A549 (cell line): Measurements from ENCODE around the gene BMPR2.
"Not testable (repeated sequence)": the region's sequence is repeated elsewhere in the genome, so short reads cannot be mapped to it uniquely, and the experiment has no call there.

Experiments used
- BHLHE40 ChIP-seq: IDR thresholded peaks from 2 replicates; pipeline ENCODE4 v1.6.1; 2012; ENCODE audit warnings: low read depth, low read length, inconsistent platforms
- CEBPB ChIP-seq, 2 experiments: fragments of >200 bp in 1 of 2; sonication (Bioruptor Twin) in 1 of 2; formaldehyde crosslinking in 1 of 2; IDR thresholded peaks; 2 replicates each; pipeline ENCODE4 v1.6.1; 2012 to 2016
- CHD4 ChIP-seq: fragments of 200-600 bp; sonication (generic); IDR thresholded peaks from 2 replicates; pipeline ENCODE4 v1.6.1; 2016; ENCODE audit warnings: antibody characterized with exemption, mild to moderate bottlenecking, borderline replicate concordance
- CTCF ChIP-seq: fragments of >200 bp; sonication (Bioruptor Twin); formaldehyde crosslinking; IDR thresholded peaks from 3 replicates; pipeline ENCODE4 v1.5.1; 2016
- E2F6 ChIP-seq: IDR thresholded peaks from 2 replicates; pipeline ENCODE4 v1.6.1; 2012; ENCODE audit warnings: low read depth, borderline replicate concordance
- ESRRA ChIP-seq: fragments of 150-350 bp; IDR thresholded peaks from 2 replicates; pipeline ENCODE4 v1.6.1; 2014; ENCODE audit warnings: mild to moderate bottlenecking, low read length, borderline replicate concordance
- FOSL2 ChIP-seq, 2 experiments: fragments of 450-650 bp in 1 of 2; fragments of >200 bp in 1 of 2; sonication (Bioruptor Twin) in 1 of 2; formaldehyde crosslinking; IDR thresholded peaks; 2 replicates each; pipeline versions ENCODE4 v1.5.0 to v1.6.1; 2016 to 2020; ENCODE audit warnings: mild to moderate bottlenecking in 1 of 2, moderate library complexity in 1 of 2
- NPAS2 ChIP-seq: fragments of 250-450 bp; sonication (Bioruptor Pico); IDR thresholded peaks from 2 replicates; pipeline ENCODE4 v1.8.0; 2022; ENCODE audit warnings: mild to moderate bottlenecking, moderate library complexity, borderline replicate concordance

DNA sequence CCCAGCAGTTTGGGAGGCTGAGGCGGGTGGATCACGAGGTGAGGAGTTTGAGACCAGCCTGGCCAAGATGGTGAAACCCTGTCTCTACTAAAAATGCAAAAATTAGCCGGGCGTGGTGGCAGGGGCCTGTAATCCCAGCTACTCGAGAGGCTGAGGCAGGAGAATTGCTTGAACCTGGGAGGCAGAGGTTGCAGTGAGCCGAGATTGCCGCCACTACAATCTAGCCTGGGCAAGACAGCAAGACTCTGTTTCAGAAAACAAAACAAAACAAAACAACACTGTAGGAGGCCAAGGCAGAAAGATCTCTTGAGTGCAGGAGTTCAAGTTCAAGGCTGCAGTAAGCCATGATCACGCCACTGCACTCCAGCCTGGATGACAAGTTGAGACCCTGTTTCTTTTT lies 17.2 kb upstream of the BMPR2 start:
- not testable (repeated sequence) for TF ChIP-seq ESRRA; E2F6; CEBPB (IDR thresholded peaks at IDR 0.05); BHLHE40; FOSL2 (IDR thresholded peaks at IDR 0.05); FOSL2 (CRISPR knock-in tag; IDR thresholded peaks at IDR 0.05); CTCF; CHD4; NPAS2 (CRISPR knock-in tag)
